Measurements from ENCODE around the gene POC5.
A peak's percentile ranks its signal among the peaks of the same experiment; 100 is the strongest.
"Not testable (repeated sequence)": the region's sequence is repeated elsewhere in the genome, so short reads cannot be mapped to it uniquely, and the experiment has no call there.

The POC5 gene

GRCh38 chr5:75729321-75729720, 12.1 kb upstream of the POC5 start:
- no CpG with 5 or more reads among the region's 3 CpGs for WGBS (ENCODE audit: insufficient coverage, insufficient read length)
- Histone ChIP-seq H3K4me3 (ENCODE audit: low read length) (no peak overlapping the region), H3K27me3 (ENCODE audit: control insufficient read depth, insufficient read depth, low read length) (no peaks in the 10 kb centered on the region), H3K4me1 (ENCODE audit: control insufficient read depth, insufficient read depth, low read length) (peaks cover 1% of the 10 kb centered on the region; the same call in 1 of the 2 replicates), H3K9me3 (ENCODE audit: control insufficient read depth, insufficient read depth, low read length) (no peaks in the 10 kb centered on the region), H3K36me3 (ENCODE audit: control insufficient read depth, insufficient read depth, low read length) (no peaks in the 10 kb centered on the region), H3K27ac (ENCODE audit: low read length) (no peak overlapping the region)
- DNase-seq (ENCODE audit: low read depth, low spot score): no peak

GRCh38 chr5:75727931-75728330, 10.7 kb upstream of the POC5 start:
- no CpG with 5 or more reads among the region's 2 CpGs for WGBS (ENCODE audit: insufficient coverage, insufficient read length)
- H3K9me3 ChIP-seq (ENCODE audit: control insufficient read depth, insufficient read depth, low read length): no peaks in the 10 kb centered on the region
- H3K4me3 ChIP-seq (ENCODE audit: low read length): no peak overlapping the region
- peaks cover 1% of the 10 kb centered on the region; the same call in 1 of the 2 replicates for H3K4me1 ChIP-seq (ENCODE audit: control insufficient read depth, insufficient read depth, low read length)
- H3K36me3 ChIP-seq (ENCODE audit: control insufficient read depth, insufficient read depth, low read length): no peaks in the 10 kb centered on the region
- no peak for DNase-seq (ENCODE audit: low read depth, low spot score)
- H3K27ac ChIP-seq (ENCODE audit: low read length): no peak overlapping the region
- no peaks in the 10 kb centered on the region for H3K27me3 ChIP-seq (ENCODE audit: control insufficient read depth, insufficient read depth, low read length)

- not testable (repeated sequence) for H3K4me1 ChIP-seq (ENCODE audit: control insufficient read depth, insufficient read depth, low read length); H3K27ac ChIP-seq (ENCODE audit: low read length); H3K4me3 ChIP-seq (ENCODE audit: low read length); H3K27me3 ChIP-seq (ENCODE audit: control insufficient read depth, insufficient read depth, low read length); DNase-seq (ENCODE audit: low read depth, low spot score); H3K36me3 ChIP-seq (ENCODE audit: control insufficient read depth, insufficient read depth, low read length); H3K9me3 ChIP-seq (ENCODE audit: control insufficient read depth, insufficient read depth, low read length)
Measured at GRCh38 chr5:75726224-75726623, 9.0 kb upstream of the POC5 start.

- no peak for DNase-seq (ENCODE audit: low read depth, low spot score)
- Histone ChIP-seq H3K4me1 (ENCODE audit: control insufficient read depth, insufficient read depth, low read length) (peaks cover 1% of the 10 kb centered on the region; the same call in 1 of the 2 replicates), H3K27ac (ENCODE audit: low read length) (no peak overlapping the region), H3K36me3 (ENCODE audit: control insufficient read depth, insufficient read depth, low read length) (no peaks in the 10 kb centered on the region), H3K4me3 (ENCODE audit: low read length) (no peak overlapping the region), H3K9me3 (ENCODE audit: control insufficient read depth, insufficient read depth, low read length) (no peaks in the 10 kb centered on the region), H3K27me3 (ENCODE audit: control insufficient read depth, insufficient read depth, low read length) (no peaks in the 10 kb centered on the region)
- WGBS (ENCODE audit: insufficient coverage, insufficient read length): no CpG with 5 or more reads among the region's 1 CpG
Measured at GRCh38 chr5:75723378-75723777, 6.1 kb upstream of the POC5 start.

- Histone ChIP-seq H3K4me3 (ENCODE audit: low read length) (no peak overlapping the region), H3K27ac (ENCODE audit: low read length) (no peak overlapping the region), H3K9me3 (ENCODE audit: control insufficient read depth, insufficient read depth, low read length) (no peaks in the 10 kb centered on the region), H3K36me3 (ENCODE audit: control insufficient read depth, insufficient read depth, low read length) (no peaks in the 10 kb centered on the region), H3K4me1 (ENCODE audit: control insufficient read depth, insufficient read depth, low read length) (peaks cover 1% of the 10 kb centered on the region; the same call in 1 of the 2 replicates), H3K27me3 (ENCODE audit: control insufficient read depth, insufficient read depth, low read length) (no peaks in the 10 kb centered on the region)
- WGBS (ENCODE audit: insufficient coverage, insufficient read length): no CpG with 5 or more reads among the region's 1 CpG
- DNase-seq (ENCODE audit: low read depth, low spot score): no peak
Measured at GRCh38 chr5:75721573-75721972, 4.3 kb upstream of the POC5 start.

- Histone ChIP-seq H3K4me3 (ENCODE audit: low read length) (no peak overlapping the region), H3K4me1 (ENCODE audit: control insufficient read depth, insufficient read depth, low read length) (peaks cover 1% of the 10 kb centered on the region; the same call in 1 of the 2 replicates), H3K27me3 (ENCODE audit: control insufficient read depth, insufficient read depth, low read length) (no peaks in the 10 kb centered on the region), H3K27ac (ENCODE audit: low read length) (no peak overlapping the region), H3K9me3 (ENCODE audit: control insufficient read depth, insufficient read depth, low read length) (no peaks in the 10 kb centered on the region), H3K36me3 (ENCODE audit: control insufficient read depth, insufficient read depth, low read length) (no peaks in the 10 kb centered on the region)
- DNase-seq (ENCODE audit: low read depth, low spot score): no peak
- no CpG with 5 or more reads among the region's 5 CpGs for WGBS (ENCODE audit: insufficient coverage, insufficient read length)
Measured at GRCh38 chr5:75720882-75721281, 3.6 kb upstream of the POC5 start.

GRCh38 chr5:75716715-75717081, 539 bp downstream of the POC5 start:
- DNase-seq (ENCODE audit: low read depth, low spot score): no peak
- Histone ChIP-seq H3K4me3 (ENCODE audit: low read length) (peak overlapping the region; percentile 68; the same call in 1 of the 2 replicates), H3K27ac (ENCODE audit: low read length) (no peak overlapping the region), H3K27me3 (ENCODE audit: control insufficient read depth, insufficient read depth, low read length) (no peaks in the 10 kb centered on the region), H3K9me3 (ENCODE audit: control insufficient read depth, insufficient read depth, low read length) (no peaks in the 10 kb centered on the region), H3K4me1 (ENCODE audit: control insufficient read depth, insufficient read depth, low read length) (no peaks in the 10 kb centered on the region), H3K36me3 (ENCODE audit: control insufficient read depth, insufficient read depth, low read length) (no peaks in the 10 kb centered on the region)
- WGBS (ENCODE audit: insufficient coverage, insufficient read length): no CpG with 5 or more reads among the region's 7 CpGs

GRCh38 chr5:75712091-75712490, 5.1 kb downstream of the POC5 start:
- no peaks in the 10 kb centered on the region for H3K4me1 ChIP-seq (ENCODE audit: control insufficient read depth, insufficient read depth, low read length)
- no peak overlapping the region for H3K27ac ChIP-seq (ENCODE audit: low read length)
- no CpG with 5 or more reads among the region's 2 CpGs for WGBS (ENCODE audit: insufficient coverage, insufficient read length)
- no peak for DNase-seq (ENCODE audit: low read depth, low spot score)
- H3K36me3 ChIP-seq (ENCODE audit: control insufficient read depth, insufficient read depth, low read length): no peaks in the 10 kb centered on the region; the same call in 1 of the 2 replicates
- H3K9me3 ChIP-seq (ENCODE audit: control insufficient read depth, insufficient read depth, low read length): no peaks in the 10 kb centered on the region
- H3K27me3 ChIP-seq (ENCODE audit: control insufficient read depth, insufficient read depth, low read length): no peaks in the 10 kb centered on the region
- no peak overlapping the region for H3K4me3 ChIP-seq (ENCODE audit: low read length)

- Histone ChIP-seq H3K27ac (ENCODE audit: low read length) (no peak overlapping the region), H3K4me3 (ENCODE audit: low read length) (no peak overlapping the region), H3K9me3 (ENCODE audit: control insufficient read depth, insufficient read depth, low read length) (no peaks in the 10 kb centered on the region), H3K27me3 (ENCODE audit: control insufficient read depth, insufficient read depth, low read length) (no peaks in the 10 kb centered on the region), H3K36me3 (ENCODE audit: control insufficient read depth, insufficient read depth, low read length) (no peaks in the 10 kb centered on the region; the same call in 1 of the 2 replicates), H3K4me1 (ENCODE audit: control insufficient read depth, insufficient read depth, low read length) (no peaks in the 10 kb centered on the region)
- WGBS (ENCODE audit: insufficient coverage, insufficient read length): no CpG with 5 or more reads among the region's 1 CpG
- DNase-seq (ENCODE audit: low read depth, low spot score): no peak
Measured at GRCh38 chr5:75711151-75711550, 6.1 kb downstream of the POC5 start.

GRCh38 chr5:75710637-75711036, 6.6 kb downstream of the POC5 start:
- H3K4me3 ChIP-seq (ENCODE audit: low read length): no peak overlapping the region
- H3K9me3 ChIP-seq (ENCODE audit: control insufficient read depth, insufficient read depth, low read length): no peaks in the 10 kb centered on the region
- DNase-seq (ENCODE audit: low read depth, low spot score): no peak
- no peaks in the 10 kb centered on the region for H3K27me3 ChIP-seq (ENCODE audit: control insufficient read depth, insufficient read depth, low read length)
- no peak overlapping the region for H3K27ac ChIP-seq (ENCODE audit: low read length)
- WGBS (ENCODE audit: insufficient coverage, insufficient read length): no CpG with 5 or more reads among the region's 1 CpG
- H3K36me3 ChIP-seq (ENCODE audit: control insufficient read depth, insufficient read depth, low read length): no peaks in the 10 kb centered on the region; the same call in 1 of the 2 replicates
- no peaks in the 10 kb centered on the region for H3K4me1 ChIP-seq (ENCODE audit: control insufficient read depth, insufficient read depth, low read length)

GRCh38 chr5:75707911-75708509, 9.2 kb downstream of the POC5 start:
- DNase-seq (ENCODE audit: low read depth, low spot score): no peak
- Histone ChIP-seq H3K9me3 (ENCODE audit: control insufficient read depth, insufficient read depth, low read length) (no peaks in the 10 kb centered on the region), H3K27ac (ENCODE audit: low read length) (no peak overlapping the region), H3K4me3 (ENCODE audit: low read length) (no peak overlapping the region), H3K4me1 (ENCODE audit: control insufficient read depth, insufficient read depth, low read length) (no peaks in the 10 kb centered on the region), H3K36me3 (ENCODE audit: control insufficient read depth, insufficient read depth, low read length) (no peaks in the 10 kb centered on the region; the same call in 1 of the 2 replicates), H3K27me3 (ENCODE audit: control insufficient read depth, insufficient read depth, low read length) (no peaks in the 10 kb centered on the region)
- WGBS (ENCODE audit: insufficient coverage, insufficient read length): no CpG with 5 or more reads among the region's 1 CpG
